Measurements from ENCODE around the gene USP17L22.
A peak's percentile ranks its signal among the peaks of the same experiment; 100 is the strongest.
"Not testable (repeated sequence)": the region's sequence is repeated elsewhere in the genome, so short reads cannot be mapped to it uniquely, and the experiment has no call there.

USP17L22 gene

GRCh38 chr4:9267319-9267718 lies at the start of gene USP17L22:
Gene USP17L22, plus strand, starts transcription at chr4:9267619. Its CDS starts 0 bp downstream, at chr4:9267619.
- H3K4me2 ChIP-seq (ENCODE audit: low read depth, low read length); H3K27ac ChIP-seq (ENCODE audit: low read length); H3K4me1 ChIP-seq (ENCODE audit: low read length); H3K9me3 ChIP-seq (replicated peaks; ENCODE audit: insufficient read depth, low read length); H2AFZ ChIP-seq (ENCODE audit: low read length); H3K4me3 ChIP-seq (ENCODE audit: low read length); H3K9me2 ChIP-seq (replicated peaks; ENCODE audit: insufficient read depth, low read length); H3F3A ChIP-seq (ENCODE audit: insufficient read depth, low read length); H3K79me2 ChIP-seq (ENCODE audit: low read length); DNase-seq; H3K36me3 ChIP-seq (replicated peaks; ENCODE audit: insufficient read depth, low read length); H3K27me3 ChIP-seq (replicated peaks; ENCODE audit: insufficient read depth, low read length); H4K20me1 ChIP-seq (ENCODE audit: insufficient read depth, low read length); H3K9ac ChIP-seq (ENCODE audit: low read length): not testable (repeated sequence)

GRCh38 chr4:9219852-9220251 lies 47.6 kb upstream of the USP17L22 start, which contains the start of gene USP17L12:
Gene USP17L12, plus strand, starts transcription at chr4:9220152. Its CDS starts 0 bp downstream, at chr4:9220152.
- H2AFZ ChIP-seq (ENCODE audit: low read length); H4K20me1 ChIP-seq (ENCODE audit: insufficient read depth, low read length); H3K4me1 ChIP-seq (ENCODE audit: low read length); H3F3A ChIP-seq (ENCODE audit: insufficient read depth, low read length); H3K79me2 ChIP-seq (ENCODE audit: low read length); DNase-seq; H3K4me3 ChIP-seq (ENCODE audit: low read length); H3K9me2 ChIP-seq (replicated peaks; ENCODE audit: insufficient read depth, low read length); H3K27ac ChIP-seq (ENCODE audit: low read length); H3K9ac ChIP-seq (ENCODE audit: low read length); H3K27me3 ChIP-seq (replicated peaks; ENCODE audit: insufficient read depth, low read length); H3K9me3 ChIP-seq (replicated peaks; ENCODE audit: insufficient read depth, low read length); H3K4me2 ChIP-seq (ENCODE audit: low read depth, low read length); H3K36me3 ChIP-seq (replicated peaks; ENCODE audit: insufficient read depth, low read length): not testable (repeated sequence)

- not testable (repeated sequence) for H3K4me1 ChIP-seq (ENCODE audit: low read length); H2AFZ ChIP-seq (ENCODE audit: low read length); H3K27me3 ChIP-seq (replicated peaks; ENCODE audit: insufficient read depth, low read length); H3F3A ChIP-seq (ENCODE audit: insufficient read depth, low read length); H3K9me2 ChIP-seq (replicated peaks; ENCODE audit: insufficient read depth, low read length); H3K4me3 ChIP-seq (ENCODE audit: low read length); H3K9ac ChIP-seq (ENCODE audit: low read length); H3K4me2 ChIP-seq (ENCODE audit: low read depth, low read length); H3K36me3 ChIP-seq (replicated peaks; ENCODE audit: insufficient read depth, low read length); H3K9me3 ChIP-seq (replicated peaks; ENCODE audit: insufficient read depth, low read length); H4K20me1 ChIP-seq (ENCODE audit: insufficient read depth, low read length); H3K79me2 ChIP-seq (ENCODE audit: low read length); DNase-seq; H3K27ac ChIP-seq (ENCODE audit: low read length)
Observed at GRCh38 chr4:9224596-9224995, 42.8 kb upstream of the USP17L22 start, which contains the start of gene USP17L13. Gene USP17L13, plus strand, starts transcription at chr4:9224896. Its CDS starts 0 bp downstream, at chr4:9224896.

GRCh38 chr4:9230249-9230648 lies 37.2 kb upstream of the USP17L22 start:
- H4K20me1 ChIP-seq (ENCODE audit: insufficient read depth, low read length); DNase-seq; H3K36me3 ChIP-seq (replicated peaks; ENCODE audit: insufficient read depth, low read length); H3F3A ChIP-seq (ENCODE audit: insufficient read depth, low read length); H2AFZ ChIP-seq (ENCODE audit: low read length); H3K27ac ChIP-seq (ENCODE audit: low read length); H3K27me3 ChIP-seq (replicated peaks; ENCODE audit: insufficient read depth, low read length); H3K4me1 ChIP-seq (ENCODE audit: low read length); H3K4me2 ChIP-seq (ENCODE audit: low read depth, low read length); H3K9me3 ChIP-seq (replicated peaks; ENCODE audit: insufficient read depth, low read length); H3K79me2 ChIP-seq (ENCODE audit: low read length); H3K9me2 ChIP-seq (replicated peaks; ENCODE audit: insufficient read depth, low read length); H3K4me3 ChIP-seq (ENCODE audit: low read length); H3K9ac ChIP-seq (ENCODE audit: low read length): not testable (repeated sequence)

- H4K20me1 ChIP-seq (ENCODE audit: insufficient read depth, low read length); H3K4me2 ChIP-seq (ENCODE audit: low read depth, low read length); H3K79me2 ChIP-seq (ENCODE audit: low read length); H2AFZ ChIP-seq (ENCODE audit: low read length); H3K9me2 ChIP-seq (replicated peaks; ENCODE audit: insufficient read depth, low read length); H3F3A ChIP-seq (ENCODE audit: insufficient read depth, low read length); H3K9ac ChIP-seq (ENCODE audit: low read length); H3K36me3 ChIP-seq (replicated peaks; ENCODE audit: insufficient read depth, low read length); H3K27ac ChIP-seq (ENCODE audit: low read length); H3K9me3 ChIP-seq (replicated peaks; ENCODE audit: insufficient read depth, low read length); DNase-seq; H3K27me3 ChIP-seq (replicated peaks; ENCODE audit: insufficient read depth, low read length); H3K4me1 ChIP-seq (ENCODE audit: low read length); H3K4me3 ChIP-seq (ENCODE audit: low read length): not testable (repeated sequence)
Observed at GRCh38 chr4:9234085-9234484, 33.3 kb upstream of the USP17L22 start, which contains the start of gene USP17L15. Gene USP17L15, plus strand, starts transcription at chr4:9234385. Its CDS starts 0 bp downstream, at chr4:9234385.

GRCh38 chr4:9238461-9238860 lies 29.0 kb upstream of the USP17L22 start:
- H3K27ac ChIP-seq (ENCODE audit: low read length); H3K9ac ChIP-seq (ENCODE audit: low read length); H3K27me3 ChIP-seq (replicated peaks; ENCODE audit: insufficient read depth, low read length); H3K9me2 ChIP-seq (replicated peaks; ENCODE audit: insufficient read depth, low read length); H4K20me1 ChIP-seq (ENCODE audit: insufficient read depth, low read length); H3K36me3 ChIP-seq (replicated peaks; ENCODE audit: insufficient read depth, low read length); H3K4me2 ChIP-seq (ENCODE audit: low read depth, low read length); H3K4me1 ChIP-seq (ENCODE audit: low read length); H3F3A ChIP-seq (ENCODE audit: insufficient read depth, low read length); H3K4me3 ChIP-seq (ENCODE audit: low read length); H2AFZ ChIP-seq (ENCODE audit: low read length); H3K9me3 ChIP-seq (replicated peaks; ENCODE audit: insufficient read depth, low read length); H3K79me2 ChIP-seq (ENCODE audit: low read length): not testable (repeated sequence)
- DNase-seq, result peak; percentile 0

- DNase-seq; H3K36me3 ChIP-seq (replicated peaks; ENCODE audit: insufficient read depth, low read length); H3K27ac ChIP-seq (ENCODE audit: low read length); H3K4me3 ChIP-seq (ENCODE audit: low read length); H3K4me1 ChIP-seq (ENCODE audit: low read length); H2AFZ ChIP-seq (ENCODE audit: low read length); H3F3A ChIP-seq (ENCODE audit: insufficient read depth, low read length); H3K9ac ChIP-seq (ENCODE audit: low read length); H3K9me3 ChIP-seq (replicated peaks; ENCODE audit: insufficient read depth, low read length); H3K9me2 ChIP-seq (replicated peaks; ENCODE audit: insufficient read depth, low read length); H3K27me3 ChIP-seq (replicated peaks; ENCODE audit: insufficient read depth, low read length); H3K79me2 ChIP-seq (ENCODE audit: low read length); H3K4me2 ChIP-seq (ENCODE audit: low read depth, low read length); H4K20me1 ChIP-seq (ENCODE audit: insufficient read depth, low read length): not testable (repeated sequence)
Observed at GRCh38 chr4:9243579-9243978, 23.8 kb upstream of the USP17L22 start, which contains the start of gene USP17L17. Gene USP17L17, plus strand, starts transcription at chr4:9243879. Its CDS starts 0 bp downstream, at chr4:9243879.

GRCh38 chr4:9247953-9248680 lies 19.3 kb upstream of the USP17L22 start, which contains the start of gene USP17L18:
Gene USP17L18, plus strand, starts transcription at chr4:9248630. Its CDS starts 0 bp downstream, at chr4:9248630.
- not testable (repeated sequence) for H3K9me2 ChIP-seq (replicated peaks; ENCODE audit: insufficient read depth, low read length); H4K20me1 ChIP-seq (ENCODE audit: insufficient read depth, low read length); H3F3A ChIP-seq (ENCODE audit: insufficient read depth, low read length); H3K9ac ChIP-seq (ENCODE audit: low read length); H3K4me1 ChIP-seq (ENCODE audit: low read length); H3K4me3 ChIP-seq (ENCODE audit: low read length); H2AFZ ChIP-seq (ENCODE audit: low read length); H3K27ac ChIP-seq (ENCODE audit: low read length); H3K4me2 ChIP-seq (ENCODE audit: low read depth, low read length); H3K79me2 ChIP-seq (ENCODE audit: low read length); H3K27me3 ChIP-seq (replicated peaks; ENCODE audit: insufficient read depth, low read length); H3K9me3 ChIP-seq (replicated peaks; ENCODE audit: insufficient read depth, low read length); H3K36me3 ChIP-seq (replicated peaks; ENCODE audit: insufficient read depth, low read length)
- DNase-seq, result peak; percentile 2

All from MM.1S (cell line).